ENCODE data around the gene HLA-E. TPM values are rescaled to one million over a fixed set of nuclear protein-coding genes. Genes with fewer than 3 reads are reported as not detected.

HLA-E gene
- 166 and 211 TPM in 2 replicates for total RNA-seq

DNA sequence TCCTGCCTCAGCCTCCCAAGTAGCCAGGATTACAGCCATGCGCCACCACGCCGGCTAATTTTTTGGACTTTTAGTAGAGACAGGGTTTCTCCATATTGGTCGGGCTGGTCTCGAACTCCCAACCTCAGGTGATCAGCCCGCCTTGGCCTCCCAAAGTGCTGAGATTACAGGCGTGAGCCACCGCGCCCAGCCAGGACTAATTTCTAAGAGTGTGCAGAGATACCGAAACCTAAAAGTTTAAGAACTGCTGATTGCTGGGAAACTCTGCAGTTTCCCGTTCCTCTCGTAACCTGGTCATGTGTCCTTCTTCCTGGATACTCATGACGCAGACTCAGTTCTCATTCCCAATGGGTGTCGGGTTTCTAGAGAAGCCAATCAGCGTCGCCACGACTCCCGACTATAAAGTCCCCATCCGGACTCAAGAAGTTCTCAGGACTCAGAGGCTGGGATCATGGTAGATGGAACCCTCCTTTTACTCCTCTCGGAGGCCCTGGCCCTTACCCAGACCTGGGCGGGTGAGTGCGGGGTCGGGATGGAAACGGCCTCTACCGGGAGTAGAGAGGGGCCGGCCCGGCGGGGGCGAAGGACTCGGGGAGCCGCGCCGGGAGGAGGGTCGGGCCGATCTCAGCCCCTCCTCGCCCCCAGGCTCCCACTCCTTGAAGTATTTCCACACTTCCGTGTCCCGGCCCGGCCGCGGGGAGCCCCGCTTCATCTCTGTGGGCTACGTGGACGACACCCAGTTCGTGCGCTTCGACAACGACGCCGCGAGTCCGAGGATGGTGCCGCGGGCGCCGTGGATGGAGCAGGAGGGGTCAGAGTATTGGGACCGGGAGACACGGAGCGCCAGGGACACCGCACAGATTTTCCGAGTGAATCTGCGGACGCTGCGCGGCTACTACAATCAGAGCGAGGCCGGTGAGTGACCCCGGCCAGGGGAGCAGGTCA lies at the start of gene HLA-E:
HLA-E (plus strand) TSS at position 429 of the 945 bp plus-strand sequence; CDS start at position 452, 23 bp downstream.

Other genes starting within 250 kb of the HLA-E start
- 8.4 and 13.9 TPM in 2 replicates for gene TRIM39, start 162.6 kb upstream of the HLA-E start, total RNA-seq
- 28.9 and 30.0 TPM in 2 replicates for gene RPP21, start 144.4 kb upstream of the HLA-E start, total RNA-seq
- 56.8 and 62.1 TPM in 2 replicates for gene GNL1, start 67.0 kb downstream of the HLA-E start, total RNA-seq
- 3.6 and 4.5 TPM in 2 replicates for gene PRR3, start 67.8 kb downstream of the HLA-E start, total RNA-seq
- 45.4 and 62.5 TPM in 2 replicates for gene ABCF1, start 81.9 kb downstream of the HLA-E start, total RNA-seq
- gene PPP1R10, start 127.7 kb downstream of the HLA-E start, total RNA-seq: 18.0 and 20.0 TPM in 2 replicates
- 55.4 and 87.9 TPM in 2 replicates for gene MRPS18B, start 128.3 kb downstream of the HLA-E start, total RNA-seq
- gene ATAT1, start 137.4 kb downstream of the HLA-E start, total RNA-seq: 3.4 and 5.1 TPM in 2 replicates
- gene C6orf136, start 157.6 kb downstream of the HLA-E start, total RNA-seq: 3.6 and 3.9 TPM in 2 replicates
- gene DHX16, start 183.5 kb downstream of the HLA-E start, total RNA-seq: 39.2 and 51.0 TPM in 2 replicates
- 49.8 and 53.6 TPM in 2 replicates for gene PPP1R18, start 197.1 kb downstream of the HLA-E start, total RNA-seq
- 2.2 and 4.0 TPM in 2 replicates for gene NRM, start 201.5 kb downstream of the HLA-E start, total RNA-seq
- 4.6 and 13.2 TPM in 2 replicates for gene MDC1, start 227.8 kb downstream of the HLA-E start, total RNA-seq
- gene TUBB, start 230.8 kb downstream of the HLA-E start, total RNA-seq: 508 and 873 TPM in 2 replicates